Measurements from ENCODE around the gene JMJD4. TPM values are rescaled to one million over a fixed set of nuclear protein-coding genes. Genes with fewer than 3 reads are reported as not detected.
A peak's percentile ranks its signal among the peaks of the same experiment; 100 is the strongest.

JMJD4 gene
- 10 to 100 TPM in 1 of 2 donors, 1 to 10 TPM in 1; 7.2 to 14.8 TPM for total RNA-seq

DNA sequence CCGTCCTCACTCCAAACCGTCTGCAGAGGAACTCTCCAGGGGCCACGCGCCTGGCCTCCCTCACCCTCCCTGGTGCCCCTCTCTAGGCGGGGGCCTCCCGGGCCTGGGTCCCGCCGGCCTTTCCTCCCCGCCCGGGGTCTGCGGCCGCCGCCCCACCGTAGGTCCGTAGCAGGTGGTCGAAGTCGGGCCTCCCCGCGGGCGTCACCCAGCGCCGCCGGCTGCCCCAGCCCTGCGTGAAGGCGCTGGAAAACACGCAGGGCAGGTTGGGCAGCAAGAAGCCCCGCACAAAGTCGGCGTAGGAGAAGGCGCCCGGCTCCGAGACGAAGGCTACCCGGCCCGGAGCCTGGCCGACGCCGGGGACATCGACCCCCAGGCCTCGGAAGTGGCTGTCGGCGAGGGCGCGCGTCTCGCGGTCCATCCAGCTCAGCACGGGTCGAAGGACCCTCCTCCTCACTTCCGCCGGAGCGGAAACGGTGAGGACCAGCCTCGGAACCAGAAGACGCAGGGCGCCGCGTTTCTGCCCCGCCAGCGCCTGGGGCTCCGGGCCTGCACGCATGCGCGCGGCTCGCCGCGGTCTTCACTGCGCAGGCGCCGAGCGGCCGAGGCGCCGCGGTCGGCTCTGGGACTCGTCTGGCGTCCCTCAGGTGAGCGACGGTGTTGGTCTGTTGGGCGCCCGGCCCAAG is at the start of gene JMJD4, which contains the start of gene SNAP47:
Gene JMJD4, minus strand, starts transcription at position 447 of the 683 bp plus-strand sequence. Its CDS starts 29 bp downstream, at position 418.
Gene SNAP47, plus strand, starts transcription at position 580 of the 683 bp plus-strand sequence. CDS start 12,302 bp downstream, outside the sequence.
- DNase-seq (ENCODE audit: low spot score in 2 of 2) (peak; percentile 94 to 95), ATAC-seq (peak; percentile 92 to 95)
- H3K36me3 Mint-ChIP-seq, result peaks cover 11 to 12% of the 10 kb centered on the region in 2 donors
- H3K27ac Mint-ChIP-seq, result peak within 1 kb of the TSS; percentile 94 to 97
- no peaks in the 10 kb centered on the region for H3K9me3 Mint-ChIP-seq

GRCh38 chr1:227782226-227782625 is 47.1 kb upstream of the JMJD4 start:
- no peaks in the 10 kb centered on the region for H3K36me3 Mint-ChIP-seq
- no peak for ATAC-seq
- H3K9me3 Mint-ChIP-seq, result no peaks in the 10 kb centered on the region
- DNase-seq (ENCODE audit: low spot score in 2 of 2), result no peak
- H3K27ac Mint-ChIP-seq, result no peak overlapping the region

GRCh38 chr1:227781314-227781930 is 46.3 kb upstream of the JMJD4 start:
- Mint-ChIP-seq H3K36me3 (no peaks in the 10 kb centered on the region), H3K9me3 (no peaks in the 10 kb centered on the region), H3K27ac (no peak overlapping the region)
- ATAC-seq (no peak), DNase-seq (ENCODE audit: low spot score in 2 of 2) (no peak)

DNA sequence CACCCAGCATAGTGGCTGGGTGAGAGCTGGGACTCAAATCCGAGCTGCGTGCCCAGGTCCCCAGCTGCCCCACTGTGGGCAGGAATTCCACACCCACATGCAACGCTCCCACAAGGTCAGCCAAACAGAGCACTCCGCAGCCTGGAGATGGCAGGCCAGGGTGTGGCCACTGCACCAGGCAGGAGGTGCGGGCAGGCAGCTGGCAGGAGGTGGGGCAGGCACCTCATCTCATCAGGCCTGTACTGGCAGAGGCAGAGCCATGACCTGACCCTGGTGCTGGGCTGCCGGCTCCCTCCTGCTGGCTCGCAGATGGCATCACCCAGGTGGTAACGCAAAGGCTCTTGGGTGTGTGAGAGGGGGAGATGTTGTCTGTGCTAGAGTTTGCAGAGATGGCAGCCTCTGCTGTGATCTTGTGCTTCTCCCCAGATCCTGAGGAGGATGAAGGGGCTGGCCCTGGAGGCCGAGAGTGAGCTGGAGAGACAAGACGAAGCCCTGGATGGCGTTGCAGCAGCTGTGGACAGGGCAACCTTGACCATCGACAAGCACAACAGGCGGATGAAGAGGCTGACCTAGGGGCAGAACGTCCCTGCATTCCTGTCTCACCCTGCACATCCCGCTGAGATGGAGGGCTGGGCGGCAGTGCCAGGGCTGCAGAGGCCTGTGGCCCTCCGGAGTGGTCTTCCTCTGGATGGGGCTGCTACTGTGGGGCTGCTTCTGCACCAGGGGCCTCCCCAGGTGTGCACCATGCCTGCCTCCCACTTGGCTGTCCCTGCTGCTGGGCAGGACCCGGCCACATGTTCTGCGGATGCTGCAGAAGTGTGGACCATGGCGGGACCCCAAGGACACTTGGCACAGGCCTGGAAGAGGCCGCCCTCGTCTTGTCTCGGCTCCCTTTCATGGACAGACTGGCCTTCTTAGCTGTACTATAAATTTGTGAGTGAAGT is 45.3 kb upstream of the JMJD4 start:
- H3K27ac Mint-ChIP-seq, result no peak overlapping the region
- H3K9me3 Mint-ChIP-seq, result no peaks in the 10 kb centered on the region
- no peak for ATAC-seq
- H3K36me3 Mint-ChIP-seq, result no peaks in the 10 kb centered on the region
- peak in 1 of 2 donors; percentile 46 for DNase-seq (ENCODE audit: low spot score in 2 of 2)

DNA sequence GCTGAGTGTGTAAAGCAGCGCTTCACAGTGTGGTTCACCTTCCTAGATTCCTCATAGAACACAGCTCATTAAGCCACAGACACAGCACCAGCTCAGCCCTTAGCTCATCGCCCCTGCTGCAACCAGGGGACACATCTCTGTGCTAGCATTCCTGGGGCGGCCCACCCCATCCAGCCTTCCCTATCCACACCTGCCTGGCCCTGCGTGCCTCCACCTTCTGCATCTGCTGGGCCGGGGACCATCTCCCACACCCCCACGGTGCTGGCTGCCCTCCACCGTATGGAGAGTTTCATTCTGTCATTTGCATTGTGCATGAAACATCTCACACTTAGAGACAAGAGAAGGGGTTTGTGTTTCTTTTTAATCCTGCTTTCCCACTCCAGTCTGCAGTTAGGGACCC is 44.6 kb upstream of the JMJD4 start:
- H3K36me3 Mint-ChIP-seq, result no peaks in the 10 kb centered on the region
- ATAC-seq (no peak), DNase-seq (ENCODE audit: low spot score in 2 of 2) (no peak)
- H3K27ac Mint-ChIP-seq, result peak overlapping the region in 1 of 2 donors; percentile 29
- H3K9me3 Mint-ChIP-seq, result no peaks in the 10 kb centered on the region

DNA sequence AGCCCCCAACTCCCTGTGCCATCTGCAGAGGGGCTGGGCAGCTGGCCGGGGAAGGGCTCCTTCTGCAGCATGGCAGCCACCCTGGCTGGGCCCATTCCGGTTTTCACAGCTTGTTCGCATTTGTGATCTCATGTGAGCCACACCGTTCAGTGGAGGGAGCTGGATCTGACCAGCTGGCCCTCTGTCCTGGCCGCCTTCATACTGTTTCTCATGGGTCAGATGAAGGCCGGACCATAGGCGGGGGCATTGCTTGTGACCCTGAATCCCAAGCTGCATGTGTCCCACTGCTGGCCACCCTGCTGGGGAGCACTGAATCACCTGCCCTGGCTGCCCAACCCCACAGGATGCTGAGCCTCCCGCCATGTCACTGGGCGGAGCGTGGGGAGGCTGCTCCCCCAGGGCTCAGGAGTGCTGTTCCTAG is 43.9 kb upstream of the JMJD4 start:
- Mint-ChIP-seq H3K36me3 (no peaks in the 10 kb centered on the region), H3K27ac (no peak overlapping the region), H3K9me3 (no peaks in the 10 kb centered on the region)
- ATAC-seq (no peak), DNase-seq (ENCODE audit: low spot score in 2 of 2) (peak in 1 of 2 donors; percentile 35)

DNA sequence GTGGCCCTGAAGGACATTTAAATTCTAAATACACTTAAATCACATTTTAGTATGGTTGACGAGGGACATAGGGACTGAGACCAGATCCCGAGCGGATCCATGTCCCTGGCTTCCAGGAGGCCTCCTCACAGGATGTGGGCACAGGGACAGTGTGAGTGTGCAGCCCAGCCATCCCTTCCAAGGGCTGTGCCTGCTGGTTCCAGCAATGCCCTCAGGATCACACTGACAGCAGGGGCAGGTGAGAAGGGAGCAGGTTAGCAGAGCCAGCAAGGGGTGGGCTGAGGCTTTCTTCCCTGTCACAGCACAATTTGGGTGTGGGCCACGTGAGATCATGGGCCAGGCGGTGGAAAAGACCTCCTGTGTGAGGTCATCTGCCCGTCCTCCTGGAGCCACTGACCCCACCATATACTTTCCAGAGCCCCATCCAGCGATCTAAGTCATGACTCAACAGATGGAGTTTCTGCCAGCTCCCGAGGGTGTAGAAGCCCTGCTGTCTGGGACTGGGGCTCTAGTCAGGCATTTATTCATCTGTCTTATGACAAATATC is 43.4 kb upstream of the JMJD4 start:
- Mint-ChIP-seq H3K9me3 (no peaks in the 10 kb centered on the region), H3K36me3 (no peaks in the 10 kb centered on the region), H3K27ac (peak overlapping the region in 1 of 2 donors; percentile 24)
- DNase-seq (ENCODE audit: low spot score in 2 of 2) (peak in 1 of 2 donors; percentile 23), ATAC-seq (no peak)

- Mint-ChIP-seq H3K27ac (peak overlapping the region in 1 of 2 donors; percentile 24), H3K9me3 (no peaks in the 10 kb centered on the region)
- ATAC-seq, result no peak
Measured at GRCh38 chr1:227777646-227778045, 42.5 kb upstream of the JMJD4 start.

DNA sequence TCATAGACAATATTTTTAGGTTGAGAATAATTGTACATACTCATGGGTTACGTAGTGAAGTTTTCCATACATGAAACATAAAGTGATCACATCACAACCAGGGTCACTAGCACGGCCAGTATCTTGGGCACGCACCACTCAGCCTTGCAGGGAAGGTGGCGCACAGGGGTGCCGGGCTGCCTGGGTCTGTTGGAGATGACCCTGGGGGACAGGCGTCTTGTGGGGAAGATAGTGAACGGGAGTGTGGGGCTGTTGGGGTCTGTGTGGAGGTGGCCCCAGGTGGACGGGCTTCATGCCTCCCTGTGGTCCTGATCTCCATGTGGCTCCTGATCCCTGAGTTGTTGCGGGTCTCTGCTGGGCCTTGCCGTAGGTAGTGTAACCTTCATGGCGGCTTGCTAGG is 42.1 kb upstream of the JMJD4 start:
- Mint-ChIP-seq H3K27ac (no peak overlapping the region), H3K36me3 (no peaks in the 10 kb centered on the region), H3K9me3 (no peaks in the 10 kb centered on the region)
- DNase-seq (ENCODE audit: low spot score in 2 of 2), result no peak
- no peak for ATAC-seq

More at GRCh38 chr1:227777646-227778045, 42.5 kb upstream of the JMJD4 start:
- H3K36me3 Mint-ChIP-seq, result no peaks in the 10 kb centered on the region
- DNase-seq (ENCODE audit: low spot score in 2 of 2), result no peak

- H3K9me3 Mint-ChIP-seq, result no peaks in the 10 kb centered on the region
- no peaks in the 10 kb centered on the region for H3K36me3 Mint-ChIP-seq
- ATAC-seq (no peak), DNase-seq (ENCODE audit: low spot score in 2 of 2) (no peak)
- H3K27ac Mint-ChIP-seq, result no peak overlapping the region
Measured at GRCh38 chr1:227776331-227776771, 41.2 kb upstream of the JMJD4 start.

DNA sequence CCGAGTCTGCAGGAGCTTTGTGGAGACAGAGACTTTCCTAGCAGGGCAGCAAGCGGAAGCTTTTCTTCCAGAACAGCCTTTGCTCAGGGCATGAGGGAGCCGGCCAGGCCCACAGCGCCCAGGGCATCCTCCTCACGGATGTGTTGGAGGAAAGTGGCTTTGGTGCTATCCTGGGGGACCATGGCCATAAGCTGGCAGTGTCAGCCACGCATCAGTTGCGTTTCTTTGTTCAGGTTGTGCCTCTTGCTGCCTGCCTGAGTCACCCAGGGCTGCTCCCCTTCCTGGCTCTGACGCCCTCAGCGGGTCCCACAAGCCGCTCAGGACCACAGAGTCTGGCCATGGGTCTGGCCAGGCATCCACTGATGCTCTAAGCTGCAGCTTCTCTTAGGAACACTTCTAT is 40.7 kb upstream of the JMJD4 start:
- Mint-ChIP-seq H3K36me3 (no peaks in the 10 kb centered on the region), H3K9me3 (no peaks in the 10 kb centered on the region), H3K27ac (no peak overlapping the region)
- DNase-seq (ENCODE audit: low spot score in 2 of 2), result no peak
- ATAC-seq, result no peak

DNA sequence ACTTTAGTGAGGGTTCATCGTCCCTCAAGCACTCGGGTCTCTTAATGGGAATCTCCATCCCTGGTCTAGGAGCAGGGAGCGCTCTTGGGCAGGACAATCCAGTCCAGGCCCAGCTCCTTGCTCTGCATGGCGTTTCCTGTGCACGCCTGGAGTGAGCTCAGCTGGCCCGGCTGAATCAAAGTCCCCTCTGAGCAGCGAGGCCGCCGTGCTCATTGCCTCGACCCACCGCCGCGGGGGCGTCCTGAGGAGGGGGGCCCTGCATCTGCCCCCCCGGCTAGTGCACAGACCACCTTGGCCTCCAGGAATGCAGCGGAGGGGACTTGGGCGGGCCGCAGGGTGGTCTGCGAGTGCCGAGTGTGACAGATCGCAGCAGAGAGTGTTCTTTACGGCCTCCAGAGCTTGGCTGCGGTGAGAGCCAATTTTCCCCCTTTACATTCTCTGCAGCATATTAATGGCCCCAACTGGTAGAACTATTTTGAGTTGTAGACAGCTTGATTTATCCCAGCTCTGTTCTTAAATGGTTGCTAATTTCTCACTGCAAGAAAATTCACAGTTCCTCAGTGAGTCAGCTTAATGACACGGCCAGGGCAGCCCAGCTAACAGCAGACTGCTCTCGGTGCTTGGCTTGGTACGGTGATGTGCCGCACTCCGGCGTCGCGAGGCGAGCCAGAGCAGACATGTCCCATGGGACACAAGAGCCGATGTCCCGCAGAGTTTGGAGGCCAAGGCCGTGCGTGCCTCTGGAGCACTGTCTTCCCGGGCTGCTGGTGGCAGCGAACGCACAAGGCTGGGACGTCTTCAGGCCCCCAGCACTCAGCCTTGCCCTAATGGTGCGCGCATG is 39.9 kb upstream of the JMJD4 start:
- no peaks in the 10 kb centered on the region for H3K36me3 Mint-ChIP-seq

GRCh38 chr1:227774051-227774731 is 39.1 kb upstream of the JMJD4 start:
- H3K9me3 Mint-ChIP-seq, result no peaks in the 10 kb centered on the region
- H3K27ac Mint-ChIP-seq, result peak overlapping the region; percentile 4 to 33
- peak; percentile 84 to 91 for ATAC-seq
- DNase-seq (ENCODE audit: low spot score in 2 of 2), result no peak
- H3K36me3 Mint-ChIP-seq, result no peaks in the 10 kb centered on the region

More for the DNA sequence above, 39.9 kb upstream of the JMJD4 start:
- ATAC-seq, result no peak
- no peaks in the 10 kb centered on the region for H3K9me3 Mint-ChIP-seq
- H3K27ac Mint-ChIP-seq, result no peak overlapping the region
- DNase-seq (ENCODE audit: low spot score in 2 of 2), result no peak

DNA sequence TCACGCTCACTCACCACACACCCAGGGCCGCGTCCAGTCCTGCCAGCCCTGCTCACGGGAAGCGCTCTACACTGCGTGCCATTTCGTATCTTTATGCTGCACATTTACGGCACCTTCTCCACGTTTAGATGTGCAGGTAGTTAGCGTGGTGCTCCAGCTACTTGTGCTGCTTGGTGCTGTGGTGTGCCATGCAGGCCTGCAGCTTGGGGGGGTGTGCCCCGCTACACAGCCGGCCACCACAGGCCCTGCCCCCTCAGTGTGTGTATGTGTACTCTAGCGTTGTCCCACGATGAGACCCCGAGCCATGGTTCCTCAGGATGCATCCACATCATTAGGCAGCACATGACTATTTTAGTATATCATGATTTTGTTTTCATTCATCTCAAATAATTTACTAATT is 38.5 kb upstream of the JMJD4 start:
- Mint-ChIP-seq H3K36me3 (peaks cover 0 to 6% of the 10 kb centered on the region in 2 donors), H3K27ac (no peak overlapping the region)
- no peak for ATAC-seq

DNA sequence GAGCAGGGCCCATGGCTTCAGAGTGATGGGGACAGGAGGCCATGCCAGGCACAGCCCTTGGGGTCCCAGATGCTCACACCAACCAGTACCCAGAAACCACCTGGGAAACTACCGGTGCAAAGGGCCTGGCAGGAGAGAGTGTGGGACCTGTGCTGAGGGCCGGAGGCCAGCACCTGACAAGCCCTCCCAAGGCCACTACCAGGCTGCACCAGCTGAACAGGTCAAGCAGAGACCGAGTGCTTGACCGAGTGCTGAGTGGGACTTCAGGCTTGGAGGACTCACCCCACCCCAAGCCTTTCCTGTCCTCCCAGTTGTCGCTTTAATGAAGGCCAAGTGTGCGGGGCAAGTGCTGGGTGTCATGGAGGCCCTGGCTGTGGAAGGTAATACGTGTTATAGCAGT is 36.7 kb upstream of the JMJD4 start:
- peaks cover 0 to 21% of the 10 kb centered on the region in 2 donors for H3K36me3 Mint-ChIP-seq
- DNase-seq (ENCODE audit: low spot score in 2 of 2) (no peak), ATAC-seq (no peak)
- no peak overlapping the region for H3K27ac Mint-ChIP-seq
- H3K9me3 Mint-ChIP-seq, result no peaks in the 10 kb centered on the region

More for the DNA sequence above, 38.5 kb upstream of the JMJD4 start:
- DNase-seq (ENCODE audit: low spot score in 2 of 2), result no peak
- H3K9me3 Mint-ChIP-seq, result no peaks in the 10 kb centered on the region
